ENCODE measurements around the gene ATM.
"Not testable (repeated sequence)": the region's sequence is repeated elsewhere in the genome, so short reads cannot be mapped to it uniquely, and the experiment has no call there.

Gene ATM

GRCh38 chr11:108220721-108221336 is 2.0 kb upstream of the ATM start:
- no peak for DNase-seq (ENCODE audit: low read depth in 1 of 2, low spot score in 1 of 2)

GRCh38 chr11:108221371-108221770 is 1.5 kb upstream of the ATM start:
- no peak for DNase-seq (ENCODE audit: low read depth in 1 of 2, low spot score in 1 of 2)

GRCh38 chr11:108221911-108222573 is 825 bp upstream of the ATM start:
- no peak for DNase-seq (ENCODE audit: low read depth in 1 of 2, low spot score in 1 of 2)

GRCh38 chr11:108223348-108224149 is 682 bp downstream of the ATM start:
- no peak for DNase-seq (ENCODE audit: low read depth in 1 of 2, low spot score in 1 of 2)

- no peak for DNase-seq (ENCODE audit: low read depth in 1 of 2, low spot score in 1 of 2)
Observed at GRCh38 chr11:108224366-108224765, 1.5 kb downstream of the ATM start.

- no peak for DNase-seq (ENCODE audit: low read depth in 1 of 2, low spot score in 1 of 2)
Observed at GRCh38 chr11:108224911-108225786, 2.3 kb downstream of the ATM start.

GRCh38 chr11:108226036-108226435 is 3.2 kb downstream of the ATM start:
- DNase-seq (ENCODE audit: low read depth in 1 of 2, low spot score in 1 of 2): no peak

- DNase-seq (ENCODE audit: low read depth in 1 of 2, low spot score in 1 of 2): no peak
Observed at GRCh38 chr11:108228251-108228650, 5.4 kb downstream of the ATM start.

- no peak for DNase-seq (ENCODE audit: low read depth in 1 of 2, low spot score in 1 of 2)
Observed at GRCh38 chr11:108233277-108233945, 10.5 kb downstream of the ATM start.

- DNase-seq (ENCODE audit: low read depth in 1 of 2, low spot score in 1 of 2): no peak
Observed at GRCh38 chr11:108235192-108235591, 12.3 kb downstream of the ATM start.

- no peak for DNase-seq (ENCODE audit: low read depth in 1 of 2, low spot score in 1 of 2)
Observed at GRCh38 chr11:108235633-108236032, 12.8 kb downstream of the ATM start.

- no peak for DNase-seq (ENCODE audit: low read depth in 1 of 2, low spot score in 1 of 2)
Observed at GRCh38 chr11:108237058-108237481, 14.2 kb downstream of the ATM start.

GRCh38 chr11:108239076-108239475 is 16.2 kb downstream of the ATM start:
- no peak for DNase-seq (ENCODE audit: low read depth in 1 of 2, low spot score in 1 of 2)

- DNase-seq (ENCODE audit: low read depth in 1 of 2, low spot score in 1 of 2): no peak
Observed at GRCh38 chr11:108241330-108242037, 18.6 kb downstream of the ATM start.

- no peak for DNase-seq (ENCODE audit: low read depth in 1 of 2, low spot score in 1 of 2)
Observed at GRCh38 chr11:108242422-108242821, 19.6 kb downstream of the ATM start.

- DNase-seq (ENCODE audit: low read depth in 1 of 2, low spot score in 1 of 2): no peak
Observed at GRCh38 chr11:108246308-108246707, 23.4 kb downstream of the ATM start.

- DNase-seq (ENCODE audit: low read depth in 1 of 2, low spot score in 1 of 2): no peak
Observed at GRCh38 chr11:108246885-108247284, 24.0 kb downstream of the ATM start.

- no peak for DNase-seq (ENCODE audit: low read depth in 1 of 2, low spot score in 1 of 2)
Observed at GRCh38 chr11:108253176-108253575, 30.3 kb downstream of the ATM start.

GRCh38 chr11:108269583-108269982 is 46.7 kb downstream of the ATM start:
- DNase-seq (ENCODE audit: low read depth in 1 of 2, low spot score in 1 of 2): no peak

GRCh38 chr11:108276985-108277616 is 54.2 kb downstream of the ATM start:
- not testable (repeated sequence) for DNase-seq (ENCODE audit: low read depth in 1 of 2, low spot score in 1 of 2)
